HepG2 (cell line): ENCODE data around the gene USP5. TPM values are rescaled to one million over a fixed set of nuclear protein-coding genes. Genes with fewer than 3 reads are reported as not detected.

Experiments used
- CC2D1A ChIP-seq: sonication (generic); formaldehyde crosslinking; IDR thresholded peaks from 2 replicates; pipeline ENCODE4 v1.8.1; 2023; ENCODE audit warnings: mild to moderate bottlenecking, missing genetic modification reagents
- CCDC6 ChIP-seq: sonication (generic); formaldehyde crosslinking; IDR thresholded peaks from 2 replicates; pipeline ENCODE4 v1.8.1; 2022; ENCODE audit warnings: mild to moderate bottlenecking, missing genetic modification reagents, moderate library complexity
- FOSL2 ChIP-seq: sonication (generic); formaldehyde crosslinking; IDR thresholded peaks from 2 replicates; pipeline ENCODE4 v1.4.0; 2020; ENCODE audit warnings: missing genetic modification reagents
- FOXO1 ChIP-seq: sonication (generic); formaldehyde crosslinking; IDR thresholded peaks from 2 replicates; pipeline ENCODE4 v1.4.0; 2020; ENCODE audit warnings: missing genetic modification reagents
- FOXO4 ChIP-seq: sonication (generic); formaldehyde crosslinking; conservative IDR thresholded peaks from 2 replicates; pipeline ENCODE4 v1.8.1; 2023; ENCODE audit warnings: missing genetic modification reagents
- KLF6 ChIP-seq: IDR thresholded peaks from 2 replicates; pipeline ENCODE4 v1.8.0; 2016; ENCODE audit warnings: missing biosample characterization, missing genetic modification reagents
- NR2C2 ChIP-seq: sonication (generic); formaldehyde crosslinking; IDR thresholded peaks from 2 replicates; pipeline ENCODE4 v1.4.0; 2020; ENCODE audit warnings: missing genetic modification reagents, mild to moderate bottlenecking, moderate library complexity, borderline replicate concordance
- RNF219 ChIP-seq: sonication (generic); formaldehyde crosslinking; IDR thresholded peaks from 2 replicates; pipeline ENCODE4 v1.5.0; 2020; ENCODE audit warnings: mild to moderate bottlenecking, missing genetic modification reagents
- TOE1 ChIP-seq: sonication (generic); formaldehyde crosslinking; IDR thresholded peaks from 2 replicates; pipeline ENCODE4 v1.4.0; 2020; ENCODE audit warnings: mild to moderate bottlenecking, missing genetic modification reagents
- U2AF1 ChIP-seq: fragments of 200-400 bp; formaldehyde crosslinking; optimal IDR thresholded peaks from 2 replicates; pipeline ENCODE3; 2017; ENCODE audit warnings: mild to moderate bottlenecking, low read depth, low read length
- ZNF414 ChIP-seq: sonication (generic); formaldehyde crosslinking; IDR thresholded peaks from 2 replicates; pipeline ENCODE4 v1.5.0; 2020; ENCODE audit warnings: missing genetic modification reagents
- ZNF432 ChIP-seq: sonication (generic); formaldehyde crosslinking; IDR thresholded peaks from 2 replicates; pipeline ENCODE4 v1.5.0; 2020; ENCODE audit warnings: missing genetic modification reagents, mild to moderate bottlenecking, borderline replicate concordance
- ZNF589 ChIP-seq: sonication (generic); formaldehyde crosslinking; conservative IDR thresholded peaks from 2 replicates; pipeline ENCODE4 v1.8.0; 2022; ENCODE audit warnings: mild to moderate bottlenecking, moderate library complexity, missing genetic modification reagents
- ZNF605 ChIP-seq: sonication (generic); formaldehyde crosslinking; IDR thresholded peaks from 2 replicates; pipeline ENCODE4 v1.8.0; 2022; ENCODE audit warnings: mild to moderate bottlenecking, missing genetic modification reagents
- ZNF766 ChIP-seq: sonication (generic); formaldehyde crosslinking; IDR thresholded peaks from 2 replicates; pipeline ENCODE4 v1.5.0; 2020; ENCODE audit warnings: missing genetic modification reagents, borderline replicate concordance
- ZNF781 ChIP-seq: sonication (generic); formaldehyde crosslinking; IDR thresholded peaks from 2 replicates; pipeline ENCODE4 v1.5.1; 2020; ENCODE audit warnings: borderline replicate concordance, mild to moderate bottlenecking, missing genetic modification reagents; ENCODE audit errors: not compliant biosample characterization
- ZNF788 ChIP-seq: sonication (generic); formaldehyde crosslinking; IDR thresholded peaks from 2 replicates; pipeline ENCODE4 v1.5.0; 2020; ENCODE audit warnings: mild to moderate bottlenecking, missing genetic modification reagents, borderline replicate concordance
- ZSCAN29 ChIP-seq: sonication (generic); formaldehyde crosslinking; conservative IDR thresholded peaks from 2 replicates; pipeline ENCODE4 v1.4.0; 2020; ENCODE audit warnings: mild to moderate bottlenecking, missing genetic modification reagents
- polyA plus RNA-seq, 8 experiments: library from polyadenylated mRNA; depleted of rRNA in 3 of 8; stranded (reverse) in 7 of 8; unstranded in 1 of 8; fragments of >200 nt; fragmentation: Illumina TruSeq in 4 of 8; extraction: Trizol in 4 of 8; gene quantifications; 2 replicates each; pipeline versions ENCODE4 v1.2.1 to v1.2.3, GENCODE V29; 2011 to 2016; ENCODE audit warnings: low read depth in 4 of 8, missing spikeins in 1 of 8, mixed read lengths in 1 of 8; ENCODE audit not compliant: insufficient read depth in 1 of 8
- total RNA-seq, 5 experiments: library from RNA; depleted of rRNA; stranded (reverse); fragments of >200 nt; fragmentation: Illumina TruSeq; extraction: Trizol; gene quantifications; 2 replicates each; pipeline ENCODE4 v1.2.3, GENCODE V29; 2016; ENCODE audit warnings: low read depth in 1 of 5
- TF ChIP-seq, protein P1 (sequence below): sonication (generic); formaldehyde crosslinking; IDR thresholded peaks from 2 replicates; pipeline ENCODE4 v1.5.1; 2020; ENCODE audit warnings: mild to moderate bottlenecking, moderate library complexity, missing genetic modification reagents
- TF ChIP-seq, protein P2 (sequence below): sonication (generic); formaldehyde crosslinking; IDR thresholded peaks from 2 replicates; pipeline ENCODE4 v1.4.0; 2020; ENCODE audit warnings: missing genetic modification reagents, mild to moderate bottlenecking, borderline replicate concordance

USP5 gene
- total and polyA plus RNA-seq, 2 of the 13 experiments (the other 11 are each of a cell fraction or from before 2014, with no cell fraction given), result 39.6 to 56.0 TPM

DNA sequence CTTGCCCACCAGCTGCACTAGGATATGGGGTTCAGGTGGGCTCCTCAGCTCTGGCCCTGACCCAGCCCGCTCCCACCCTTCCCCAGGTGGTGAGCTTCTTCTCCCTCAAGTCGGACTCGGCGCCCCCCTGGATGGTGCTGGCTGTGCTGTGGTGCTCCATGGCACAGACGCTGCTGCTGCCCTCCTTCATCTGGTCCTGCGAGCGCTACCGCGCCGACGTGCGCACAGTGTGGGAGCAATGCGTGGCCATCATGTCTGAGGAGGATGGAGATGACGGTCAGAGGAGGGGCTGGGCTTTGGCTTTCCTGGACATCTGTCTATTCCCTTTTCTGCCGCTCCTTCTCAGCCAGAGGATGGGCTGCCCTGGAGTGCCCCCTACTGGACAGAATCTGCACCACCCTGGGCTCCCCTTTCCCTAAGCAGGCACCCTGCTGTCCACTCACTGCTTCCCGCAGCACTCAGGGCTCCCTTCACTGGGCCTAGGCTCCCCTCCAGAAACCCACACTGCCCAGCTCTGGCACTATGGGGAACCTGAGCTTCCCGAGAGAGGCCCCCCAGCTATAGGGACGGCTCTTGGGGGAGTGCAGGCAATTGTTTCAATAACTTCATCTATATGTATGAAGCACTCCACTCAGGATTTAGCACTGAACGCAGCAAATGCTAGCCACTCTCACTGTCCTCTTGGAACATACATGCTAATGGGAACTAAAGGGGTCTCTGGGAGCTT, 26.4 kb upstream of the USP5 start (continued):
- TF ChIP-seq ZNF781 (CRISPR knock-in tag) (no peak), ZNF414 (CRISPR knock-in tag) (no peak), FOXO4 (CRISPR knock-in tag) (no peak), ZNF605 (CRISPR knock-in tag) (no peak), NR2C2 (CRISPR knock-in tag) (no peak), KLF6 (CRISPR knock-in tag) (no peak), ZNF766 (CRISPR knock-in tag) (no peak), CC2D1A (CRISPR knock-in tag) (no peak), FOXO1 (CRISPR knock-in tag) (no peak), TOE1 (CRISPR knock-in tag) (no peak), ZNF788 (CRISPR knock-in tag) (no peak), RNF219 (no peak), U2AF1 (no peak), ZSCAN29 (CRISPR knock-in tag) (no peak), ZNF589 (CRISPR knock-in tag) (0 out of 2 replicates have a peak, but pooled peaks have one; percentile 34), FOSL2 (CRISPR knock-in tag) (no peak; the same call in 1 of the 2 replicates), CCDC6 (no peak), ZNF432 (CRISPR knock-in tag) (no peak)
- TF ChIP-seq, protein P1, sequence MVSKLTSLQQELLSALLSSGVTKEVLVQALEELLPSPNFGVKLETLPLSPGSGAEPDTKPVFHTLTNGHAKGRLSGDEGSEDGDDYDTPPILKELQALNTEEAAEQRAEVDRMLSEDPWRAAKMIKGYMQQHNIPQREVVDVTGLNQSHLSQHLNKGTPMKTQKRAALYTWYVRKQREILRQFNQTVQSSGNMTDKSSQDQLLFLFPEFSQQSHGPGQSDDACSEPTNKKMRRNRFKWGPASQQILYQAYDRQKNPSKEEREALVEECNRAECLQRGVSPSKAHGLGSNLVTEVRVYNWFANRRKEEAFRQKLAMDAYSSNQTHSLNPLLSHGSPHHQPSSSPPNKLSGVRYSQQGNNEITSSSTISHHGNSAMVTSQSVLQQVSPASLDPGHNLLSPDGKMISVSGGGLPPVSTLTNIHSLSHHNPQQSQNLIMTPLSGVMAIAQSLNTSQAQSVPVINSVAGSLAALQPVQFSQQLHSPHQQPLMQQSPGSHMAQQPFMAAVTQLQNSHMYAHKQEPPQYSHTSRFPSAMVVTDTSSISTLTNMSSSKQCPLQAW, result peak; percentile 25; the same call in 1 of the 2 replicates
- TF ChIP-seq, protein P2, sequence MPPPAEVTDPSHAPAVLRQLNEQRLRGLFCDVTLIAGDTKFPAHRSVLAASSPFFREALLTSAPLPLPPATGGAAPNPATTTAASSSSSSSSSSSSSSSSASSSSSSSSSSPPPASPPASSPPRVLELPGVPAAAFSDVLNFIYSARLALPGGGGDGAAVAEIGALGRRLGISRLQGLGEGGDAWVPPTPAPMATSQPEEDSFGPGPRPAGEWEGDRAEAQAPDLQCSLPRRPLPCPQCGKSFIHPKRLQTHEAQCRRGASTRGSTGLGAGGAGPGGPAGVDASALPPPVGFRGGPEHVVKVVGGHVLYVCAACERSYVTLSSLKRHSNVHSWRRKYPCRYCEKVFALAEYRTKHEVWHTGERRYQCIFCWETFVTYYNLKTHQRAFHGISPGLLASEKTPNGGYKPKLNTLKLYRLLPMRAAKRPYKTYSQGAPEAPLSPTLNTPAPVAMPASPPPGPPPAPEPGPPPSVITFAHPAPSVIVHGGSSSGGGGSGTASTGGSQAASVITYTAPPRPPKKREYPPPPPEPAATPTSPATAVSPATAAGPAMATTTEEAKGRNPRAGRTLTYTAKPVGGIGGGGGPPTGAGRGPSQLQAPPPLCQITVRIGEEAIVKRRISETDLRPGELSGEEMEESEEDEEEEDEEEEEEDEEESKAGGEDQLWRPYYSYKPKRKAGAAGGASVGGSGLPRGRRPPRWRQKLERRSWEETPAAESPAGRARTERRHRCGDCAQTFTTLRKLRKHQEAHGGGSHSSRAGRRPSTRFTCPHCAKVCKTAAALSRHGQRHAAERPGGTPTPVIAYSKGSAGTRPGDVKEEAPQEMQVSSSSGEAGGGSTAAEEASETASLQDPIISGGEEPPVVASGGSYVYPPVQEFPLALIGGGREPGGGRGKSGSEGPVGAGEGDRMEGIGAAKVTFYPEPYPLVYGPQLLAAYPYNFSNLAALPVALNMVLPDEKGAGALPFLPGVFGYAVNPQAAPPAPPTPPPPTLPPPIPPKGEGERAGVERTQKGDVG (CRISPR knock-in tag), result peak; percentile 63; the same call in 1 of the 2 replicates
